WERI-Rb-1 (cell line): ENCODE measurements around the gene LRP2.

Source experiments
- DNase-seq: peaks from one replicate; pipeline ENCODE4 v3.0.0-alpha.2; 2020
- H3K27ac ChIP-seq: fragments of 250-450 bp; sonication (Bioruptor Pico); 2 replicates; pipeline ENCODE4 v1.5.1; 2020; ENCODE audit warnings: mild to moderate bottlenecking, moderate library complexity
- H3K27me3 ChIP-seq: fragments of 250-450 bp; sonication (Bioruptor Pico); 2 replicates; pipeline ENCODE4 v1.5.1; 2021; ENCODE audit warnings: mild to moderate bottlenecking, low read depth, moderate library complexity; ENCODE audit not compliant: insufficient read depth, severe bottlenecking
- H3K36me3 ChIP-seq: fragments of 250-450 bp; sonication (Bioruptor Pico); 2 replicates; pipeline ENCODE4 v1.5.1; 2020; ENCODE audit warnings: mild to moderate bottlenecking, moderate library complexity
- H3K4me3 ChIP-seq: 2 replicates; pipeline ENCODE4 v1.5.1; 2011; ENCODE audit warnings: low read depth, mild to moderate bottlenecking, control low read depth, low read length
- H3K9me3 ChIP-seq: fragments of 250-450 bp; sonication (Bioruptor Pico); 2 replicates; pipeline ENCODE4 v1.5.1; 2021; ENCODE audit warnings: mild to moderate bottlenecking, moderate library complexity; ENCODE audit not compliant: severe bottlenecking
- TF ChIP-seq, protein P1 (sequence below): IDR thresholded peaks from 2 replicates; pipeline ENCODE4 v1.5.1; 2011; ENCODE audit warnings: low read depth, mild to moderate bottlenecking, control low read depth, inconsistent platforms, low read length

Gene LRP2

GRCh38 chr2:169104848-169105247, 257.5 kb downstream of the LRP2 start:
- H3K27ac ChIP-seq: no peak overlapping the region
- H3K4me3 ChIP-seq: no peak overlapping the region
- peaks cover 29% of the 10 kb centered on the region for H3K27me3 ChIP-seq
- no peak for DNase-seq
- no peaks in the 10 kb centered on the region for H3K9me3 ChIP-seq
- TF ChIP-seq, protein P1, sequence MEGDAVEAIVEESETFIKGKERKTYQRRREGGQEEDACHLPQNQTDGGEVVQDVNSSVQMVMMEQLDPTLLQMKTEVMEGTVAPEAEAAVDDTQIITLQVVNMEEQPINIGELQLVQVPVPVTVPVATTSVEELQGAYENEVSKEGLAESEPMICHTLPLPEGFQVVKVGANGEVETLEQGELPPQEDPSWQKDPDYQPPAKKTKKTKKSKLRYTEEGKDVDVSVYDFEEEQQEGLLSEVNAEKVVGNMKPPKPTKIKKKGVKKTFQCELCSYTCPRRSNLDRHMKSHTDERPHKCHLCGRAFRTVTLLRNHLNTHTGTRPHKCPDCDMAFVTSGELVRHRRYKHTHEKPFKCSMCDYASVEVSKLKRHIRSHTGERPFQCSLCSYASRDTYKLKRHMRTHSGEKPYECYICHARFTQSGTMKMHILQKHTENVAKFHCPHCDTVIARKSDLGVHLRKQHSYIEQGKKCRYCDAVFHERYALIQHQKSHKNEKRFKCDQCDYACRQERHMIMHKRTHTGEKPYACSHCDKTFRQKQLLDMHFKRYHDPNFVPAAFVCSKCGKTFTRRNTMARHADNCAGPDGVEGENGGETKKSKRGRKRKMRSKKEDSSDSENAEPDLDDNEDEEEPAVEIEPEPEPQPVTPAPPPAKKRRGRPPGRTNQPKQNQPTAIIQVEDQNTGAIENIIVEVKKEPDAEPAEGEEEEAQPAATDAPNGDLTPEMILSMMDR: no peak
- no peaks in the 10 kb centered on the region for H3K36me3 ChIP-seq

- no peak for DNase-seq
- TF ChIP-seq, protein P1: no peak
- Histone ChIP-seq H3K9me3 (no peaks in the 10 kb centered on the region), H3K4me3 (no peak overlapping the region), H3K36me3 (no peaks in the 10 kb centered on the region), H3K27ac (no peak overlapping the region), H3K27me3 (peaks cover 7% of the 10 kb centered on the region)
These were observed 266.7 kb downstream of the LRP2 start for GRCh38 chr2:169095621-169096105.

DNA sequence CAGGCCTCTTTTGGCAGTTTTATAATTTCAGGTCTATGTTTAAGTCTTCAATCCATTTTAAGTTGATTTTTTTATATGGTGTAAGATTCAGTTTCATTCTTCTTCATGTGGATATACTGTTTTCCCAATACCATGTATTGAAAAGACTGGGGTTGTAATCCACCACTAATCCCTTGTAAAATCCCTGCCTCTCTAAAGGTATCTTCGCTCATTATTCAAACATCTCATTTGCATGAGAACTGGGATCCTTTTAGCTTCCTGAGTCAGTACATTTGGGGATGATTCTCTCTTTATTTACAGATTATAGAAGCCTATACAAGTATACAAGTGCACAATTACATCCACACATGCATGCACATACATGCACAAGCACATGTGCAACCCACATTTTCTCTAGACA, 267.7 kb downstream of the LRP2 start:
- no peak for DNase-seq
- Histone ChIP-seq H3K4me3 (no peak overlapping the region), H3K9me3 (no peaks in the 10 kb centered on the region), H3K27me3 (peaks cover 7% of the 10 kb centered on the region), H3K36me3 (no peaks in the 10 kb centered on the region), H3K27ac (no peak overlapping the region)
- TF ChIP-seq, protein P1: no peak

- TF ChIP-seq, protein P1: no peak
- no peak overlapping the region for H3K4me3 ChIP-seq
- no peaks in the 10 kb centered on the region for H3K9me3 ChIP-seq
- H3K27ac ChIP-seq: no peak overlapping the region
- no peak for DNase-seq
- no peaks in the 10 kb centered on the region for H3K36me3 ChIP-seq
- peaks cover 10% of the 10 kb centered on the region for H3K27me3 ChIP-seq
These were observed 268.8 kb downstream of the LRP2 start for GRCh38 chr2:169093535-169093934.

GRCh38 chr2:169091761-169092519, 270.4 kb downstream of the LRP2 start:
- no peak overlapping the region for H3K27ac ChIP-seq
- H3K4me3 ChIP-seq: no peak overlapping the region
- H3K36me3 ChIP-seq: no peaks in the 10 kb centered on the region
- H3K9me3 ChIP-seq: no peaks in the 10 kb centered on the region
- TF ChIP-seq, protein P1: no peak
- peaks cover 12% of the 10 kb centered on the region for H3K27me3 ChIP-seq
- DNase-seq: no peak

- DNase-seq: no peak
- Histone ChIP-seq H3K4me3 (no peak overlapping the region), H3K9me3 (no peaks in the 10 kb centered on the region), H3K27ac (no peak overlapping the region), H3K36me3 (no peaks in the 10 kb centered on the region), H3K27me3 (peaks cover 11% of the 10 kb centered on the region)
- TF ChIP-seq, protein P1: no peak
These were observed 271.1 kb downstream of the LRP2 start for GRCh38 chr2:169091256-169091655.
